ENCODE measurements around the gene RRP9.

The RRP9 gene

DNA sequence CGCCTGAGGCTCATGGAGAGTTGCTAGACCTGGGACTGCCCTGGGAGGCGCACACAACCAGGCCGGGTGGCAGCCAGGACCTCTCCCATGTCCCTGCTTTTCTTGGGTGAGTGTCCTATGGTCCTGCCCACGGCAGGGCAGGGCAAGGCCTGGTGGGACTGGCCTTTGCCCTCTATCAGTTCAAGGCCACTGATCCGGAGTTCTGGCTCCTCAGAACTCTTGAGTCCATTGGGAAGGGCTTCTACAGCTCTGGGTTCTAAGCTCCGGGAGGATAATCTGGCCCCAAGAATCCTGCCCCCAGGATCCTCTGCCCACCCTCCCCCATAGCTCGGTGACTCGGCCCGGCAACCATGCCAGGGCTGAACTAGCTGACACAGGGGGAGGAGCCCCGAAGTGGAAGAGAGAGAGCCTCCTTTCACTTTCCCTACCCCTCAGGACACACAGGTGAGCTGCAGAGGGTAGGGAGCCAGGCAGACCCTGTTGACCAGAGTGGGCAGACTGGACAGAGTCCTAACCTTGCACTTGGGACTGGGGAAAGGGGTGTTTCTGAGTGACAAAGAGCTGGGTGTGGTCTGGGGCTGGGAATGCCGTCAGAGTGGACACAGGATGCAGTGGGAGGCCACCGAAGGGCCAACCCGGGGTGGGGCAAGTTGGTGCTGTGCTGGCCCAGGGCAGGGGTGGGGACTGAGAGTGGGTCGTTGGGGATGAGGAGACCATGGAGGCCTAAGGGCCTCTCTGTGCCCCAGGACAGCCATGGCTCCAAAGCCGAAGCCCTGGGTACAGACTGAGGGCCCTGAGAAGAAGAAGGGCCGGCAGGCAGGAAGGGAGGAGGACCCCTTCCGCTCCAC, 1.1 kb upstream of the RRP9 start:
- Histone ChIP-seq H3K4me1 (no peaks in the 10 kb centered on the region; the same call in 1 of the 2 replicates), H3K4me3 (ENCODE audit: low read depth, low read length) (peak overlapping the region; percentile 51), H3K36me3 (peaks cover 3% of the 10 kb centered on the region; the same call in 1 of the 2 replicates), H3K9me3 (no peaks in the 10 kb centered on the region), H3K27me3 (no peaks in the 10 kb centered on the region)
- TF ChIP-seq CTCF (IDR thresholded peaks at IDR 0.05; ENCODE audit: low read depth, low read length) = no peak
- no peak for DNase-seq

GRCh38 chr3:51941463-51941797, 274 bp downstream of the RRP9 start:
- Histone ChIP-seq H3K27me3 (no peaks in the 10 kb centered on the region), H3K4me3 (ENCODE audit: low read depth, low read length) (peak overlapping the region; percentile 86), H3K36me3 (peaks cover 15% of the 10 kb centered on the region), H3K9me3 (no peaks in the 10 kb centered on the region), H3K4me1 (no peaks in the 10 kb centered on the region; the same call in 1 of the 2 replicates)
- no peak for DNase-seq
- TF ChIP-seq CTCF (IDR thresholded peaks at IDR 0.05; ENCODE audit: low read depth, low read length) = no peak

DNA sequence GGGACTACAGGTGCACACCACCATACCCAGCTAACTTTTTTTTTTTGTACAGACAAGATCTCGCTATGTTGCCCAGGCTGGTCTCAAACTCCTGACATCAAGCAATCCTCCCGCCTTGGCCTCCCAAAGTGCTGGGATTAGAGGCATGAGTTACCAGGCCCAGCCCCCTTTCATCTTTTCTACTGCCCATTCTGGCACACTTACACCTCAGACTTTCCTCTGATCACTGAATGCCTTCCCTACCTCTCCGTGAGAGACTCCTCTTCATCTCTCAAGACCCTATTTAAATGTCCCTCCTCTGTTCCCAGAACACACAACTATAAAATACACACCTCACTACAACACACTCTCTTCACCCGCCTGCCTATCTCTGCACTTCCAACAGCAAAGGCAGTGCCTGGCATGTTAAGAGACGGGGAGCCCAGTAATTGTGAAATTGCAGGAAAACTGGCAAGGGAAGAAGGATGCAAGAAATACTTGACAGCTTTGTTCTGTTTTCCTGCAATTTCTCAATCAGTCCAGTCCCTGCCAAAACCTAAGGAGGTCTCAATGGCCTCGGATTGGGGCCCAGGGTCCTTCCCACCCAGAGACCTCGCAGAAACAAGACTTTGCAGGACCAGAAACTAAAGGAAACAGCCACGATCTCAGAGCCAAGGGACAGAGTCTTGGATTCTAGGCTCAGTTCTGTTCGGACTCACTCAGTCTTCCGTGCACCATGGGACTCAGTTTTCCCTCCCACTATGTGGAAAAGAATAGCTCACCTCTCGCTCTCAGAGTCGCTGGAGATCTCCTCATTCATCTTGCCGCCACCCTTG, 849 bp downstream of the RRP9 start:
- H3K4me1 ChIP-seq = no peaks in the 10 kb centered on the region; the same call in 1 of the 2 replicates
- DNase-seq = no peak
- H3K9me3 ChIP-seq = no peaks in the 10 kb centered on the region
- H3K4me3 ChIP-seq (ENCODE audit: low read depth, low read length) = peak overlapping the region; percentile 86
- no peaks in the 10 kb centered on the region for H3K27me3 ChIP-seq
- H3K36me3 ChIP-seq = peaks cover 15% of the 10 kb centered on the region
- TF ChIP-seq CTCF (IDR thresholded peaks at IDR 0.05; ENCODE audit: low read depth, low read length) = no peak

DNA sequence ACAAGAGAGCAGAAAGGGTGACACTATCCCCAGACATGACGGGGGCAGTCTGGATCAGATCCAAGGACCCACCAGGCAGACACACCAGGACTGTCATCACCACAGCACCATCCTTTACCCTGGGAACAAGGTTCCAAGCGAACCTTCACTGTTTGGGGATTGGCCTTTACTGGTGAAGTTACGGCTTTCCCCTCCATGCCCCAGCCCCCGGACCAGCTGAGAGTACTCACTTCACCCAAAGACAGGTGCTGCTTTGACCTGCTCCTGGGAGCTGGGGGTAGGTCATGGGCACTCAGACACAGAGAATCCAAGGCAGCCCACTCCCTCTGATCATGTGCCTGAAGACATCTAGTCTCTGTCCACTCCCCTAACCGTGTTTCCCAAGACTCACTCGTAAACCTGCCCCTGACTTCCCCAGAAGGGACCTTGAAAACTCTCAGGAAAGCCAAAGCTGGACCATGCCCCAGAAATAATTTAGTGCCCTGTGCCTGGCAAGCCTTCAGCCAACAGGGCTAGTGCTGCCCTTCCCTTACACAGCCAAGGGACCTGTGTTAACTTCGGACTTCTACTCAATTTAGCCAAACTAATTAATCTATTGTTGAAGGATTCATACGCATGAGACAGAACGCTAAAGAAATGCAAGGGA, 2.8 kb downstream of the RRP9 start:
- Histone ChIP-seq H3K36me3 (peaks cover 23% of the 10 kb centered on the region), H3K4me1 (no peaks in the 10 kb centered on the region; the same call in 1 of the 2 replicates), H3K9me3 (no peaks in the 10 kb centered on the region), H3K27me3 (no peaks in the 10 kb centered on the region), H3K4me3 (ENCODE audit: low read depth, low read length) (no peak overlapping the region)
- TF ChIP-seq CTCF (IDR thresholded peaks at IDR 0.05; ENCODE audit: low read depth, low read length) = no peak
- DNase-seq = no peak

GRCh38 chr3:51937611-51938450, 3.9 kb downstream of the RRP9 start:
- TF ChIP-seq CTCF (IDR thresholded peaks at IDR 0.05; ENCODE audit: low read depth, low read length) = no peak
- Histone ChIP-seq H3K27me3 (no peaks in the 10 kb centered on the region), H3K36me3 (peaks cover 23% of the 10 kb centered on the region), H3K9me3 (no peaks in the 10 kb centered on the region), H3K4me1 (no peaks in the 10 kb centered on the region; the same call in 1 of the 2 replicates), H3K4me3 (ENCODE audit: low read depth, low read length) (no peak overlapping the region)
- no peak for DNase-seq

Data from BE2C (cell line).